K562 (cell line): Measurements from ENCODE around the gene TSGA10. TPM values are rescaled to one million over a fixed set of nuclear protein-coding genes. Genes with fewer than 3 reads are reported as not detected.

Experiments
- ARID4B ChIP-seq: sonication (generic); formaldehyde crosslinking; IDR thresholded peaks from 2 replicates; pipeline ENCODE4 v1.8.0; 2022; ENCODE audit warnings: mild to moderate bottlenecking, missing genetic modification reagents
- CBX2 ChIP-seq: fragments of 200-600 bp; sonication (generic); IDR thresholded peaks from one replicate; pipeline ENCODE4 v1.6.1; 2012; ENCODE audit warnings: mild to moderate bottlenecking, low read length, inconsistent platforms; ENCODE audit not compliant: insufficient read depth, poor library complexity, severe bottlenecking
- ZNF146 ChIP-seq: IDR thresholded peaks from one replicate; pipeline ENCODE4 v1.6.1; 2018; ENCODE audit warnings: missing compliant biosample characterization; ENCODE audit not compliant: unreplicated experiment
- ZNF274 ChIP-seq: IDR thresholded peaks from 2 replicates; pipeline ENCODE4 v1.6.1; 2011; ENCODE audit warnings: low read depth, mild to moderate bottlenecking, low read length, moderate library complexity, borderline replicate concordance
- ZNF561 ChIP-seq: fragments of 450-650 bp; formaldehyde crosslinking; conservative IDR thresholded peaks from 2 replicates; pipeline ENCODE4 v1.4.0; 2020; ENCODE audit warnings: mild to moderate bottlenecking, moderate library complexity
- polyA plus RNA-seq, 8 experiments: library from polyadenylated mRNA; depleted of rRNA in 4 of 8; stranded (reverse) in 5 of 8; unstranded in 3 of 8; fragments of >200 nt; fragmentation: Nextera tagmentation in 2 of 8; fragmentation: Illumina TruSeq in 1 of 8; extraction: Ambion mirVana in 2 of 8; extraction: Trizol in 1 of 8; gene quantifications; 2 replicates each; pipeline versions ENCODE4 v1.2.1 to v1.2.3, GENCODE V29; 2011 to 2014; ENCODE audit warnings: inconsistent platforms in 1 of 8, missing spikeins in 1 of 8
- total RNA-seq, 7 experiments: library from RNA; depleted of rRNA in 6 of 7; stranded (reverse); fragments of >200 nt in 6 of 7; fragmentation: Illumina TruSeq in 2 of 7; extraction: Trizol in 2 of 7; gene quantifications; 2 replicates each; pipeline versions ENCODE4 v1.2.1 to v1.2.3, GENCODE V29; 2011 to 2021; ENCODE audit warnings: low replicate concordance in 1 of 7
- TF ChIP-seq, protein P1 (sequence below): fragments of 250-450 bp; sonication (Bioruptor Pico); IDR thresholded peaks from 2 replicates; pipeline ENCODE4 v1.5.1; 2021; ENCODE audit warnings: mild to moderate bottlenecking
- TF ChIP-seq, protein P2 (sequence below): fragments of 250-450 bp; sonication (Bioruptor Pico); IDR thresholded peaks from 2 replicates; pipeline ENCODE4 v1.5.0; 2021; ENCODE audit warnings: mild to moderate bottlenecking, moderate library complexity

TSGA10 gene
- total and polyA plus RNA-seq, 9 of the 15 experiments (the other 6 are each of a cell fraction or from before 2014, with no cell fraction given), result 2.1 to 11.3 (median 3.2) TPM

DNA sequence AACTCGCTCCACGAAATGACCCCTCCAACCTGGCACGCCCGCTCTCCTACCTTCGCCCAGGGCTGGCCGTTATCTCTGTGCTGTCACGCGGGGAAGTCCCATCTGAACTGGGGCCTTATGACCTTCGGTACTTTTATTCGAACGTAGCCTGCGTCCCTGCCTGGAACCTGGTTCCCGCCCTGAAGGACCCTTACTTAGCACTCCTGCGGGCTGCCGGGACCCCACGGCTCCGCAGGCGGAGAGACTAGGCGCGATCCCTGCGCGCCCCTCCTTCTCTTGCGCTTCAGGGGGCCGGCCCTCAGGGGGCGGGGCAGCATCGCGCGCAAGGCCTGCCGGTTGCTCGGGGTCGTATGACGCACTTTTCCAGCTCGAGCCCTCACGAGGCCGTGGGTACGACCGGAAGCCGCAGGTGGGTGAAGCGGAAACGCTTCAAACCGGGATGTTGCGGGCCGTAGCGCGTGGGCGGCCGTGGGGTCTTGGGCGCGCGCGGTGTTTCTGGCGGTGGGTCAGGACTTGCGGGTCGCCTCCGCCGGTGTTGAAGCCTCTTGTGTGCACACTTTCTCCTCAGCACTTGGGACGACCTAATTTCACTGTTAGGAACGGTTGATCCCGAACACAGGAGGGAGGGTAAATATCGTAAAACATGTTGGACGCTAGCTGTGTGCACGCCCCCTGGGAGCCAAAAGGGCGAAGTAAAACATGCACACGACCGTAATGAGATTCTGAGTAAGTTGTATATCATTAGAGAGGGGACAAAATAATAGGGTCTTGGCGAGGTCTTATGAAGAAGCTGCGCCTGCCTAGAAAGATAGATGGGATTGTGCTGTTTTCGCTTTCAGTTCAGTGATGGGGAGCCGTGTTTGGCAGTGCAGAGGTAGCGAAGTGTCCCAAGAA lies at the start of gene TSGA10, which contains the start of gene LIPT1 (continued):
- TF ChIP-seq, protein P1, sequence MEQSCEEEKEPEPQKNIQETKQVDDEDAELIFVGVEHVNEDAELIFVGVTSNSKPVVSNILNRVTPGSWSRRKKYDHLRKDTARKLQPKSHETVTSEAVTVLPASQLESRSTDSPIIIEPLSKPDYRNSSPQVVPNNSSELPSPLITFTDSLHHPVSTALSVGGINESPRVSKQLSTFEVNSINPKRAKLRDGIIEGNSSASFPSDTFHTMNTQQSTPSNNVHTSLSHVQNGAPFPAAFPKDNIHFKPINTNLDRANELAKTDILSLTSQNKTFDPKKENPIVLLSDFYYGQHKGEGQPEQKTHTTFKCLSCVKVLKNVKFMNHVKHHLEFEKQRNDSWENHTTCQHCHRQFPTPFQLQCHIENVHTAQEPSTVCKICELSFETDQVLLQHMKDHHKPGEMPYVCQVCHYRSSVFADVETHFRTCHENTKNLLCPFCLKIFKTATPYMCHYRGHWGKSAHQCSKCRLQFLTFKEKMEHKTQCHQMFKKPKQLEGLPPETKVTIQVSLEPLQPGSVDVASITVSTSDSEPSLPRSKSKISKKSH (CRISPR knock-in tag), result no peak
- TF ChIP-seq, protein P2, sequence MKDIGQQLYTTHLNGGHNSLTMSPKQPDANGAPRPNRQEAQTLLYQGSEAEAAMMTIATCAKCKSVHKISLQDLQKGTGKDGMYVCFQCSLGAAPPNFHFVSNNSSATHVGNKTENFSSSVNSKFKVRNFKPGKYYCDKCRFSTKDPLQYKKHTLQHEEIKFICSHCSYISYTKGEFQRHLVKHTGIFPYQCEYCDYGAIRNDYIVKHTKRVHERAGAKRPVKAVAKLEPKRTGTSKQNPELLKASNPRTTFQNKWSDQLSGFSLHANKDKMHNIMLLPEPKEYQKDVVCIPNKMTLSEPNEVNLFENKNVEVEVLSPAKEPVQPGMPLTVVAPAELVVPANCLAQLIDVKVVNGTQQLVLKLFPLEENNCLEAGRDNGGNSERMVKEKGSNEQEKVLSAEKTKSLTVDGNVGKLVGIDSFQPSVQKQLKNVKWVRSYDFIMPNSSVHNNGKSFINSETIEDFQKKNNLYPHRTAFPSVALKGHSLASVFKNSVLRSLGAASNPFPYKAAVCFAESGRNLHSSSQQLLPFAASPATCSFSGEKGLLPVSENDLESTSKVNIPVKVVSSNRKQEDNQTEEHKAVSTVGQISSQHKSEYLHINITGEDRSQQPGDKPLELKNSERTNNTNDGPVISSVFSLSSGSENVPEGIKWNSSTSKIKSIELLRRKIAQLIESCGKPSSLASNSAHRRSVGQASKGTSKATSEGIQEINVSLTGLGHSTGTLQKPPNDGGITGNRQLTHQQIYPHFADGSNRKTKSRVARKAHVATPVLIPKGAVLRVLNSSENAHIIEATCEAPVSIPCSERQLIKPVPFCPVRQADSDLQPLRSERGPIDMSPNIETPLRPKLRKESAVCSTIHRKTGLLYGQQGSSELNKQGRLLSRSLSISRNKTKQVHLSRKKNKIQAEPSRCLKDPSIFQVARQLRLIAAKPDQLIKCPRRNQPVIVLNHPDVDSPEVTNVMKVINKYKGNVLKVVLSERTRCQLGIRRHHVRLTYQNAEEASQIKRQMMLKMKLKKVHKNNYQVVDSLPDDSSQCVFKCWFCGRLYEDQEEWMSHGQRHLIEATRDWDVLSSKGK (CRISPR knock-in tag), result no peak
- TF ChIP-seq CBX2 (no peak), ZNF561 (CRISPR knock-in tag) (no peak), ARID4B (CRISPR knock-in tag) (no peak; the same call in 1 of the 2 replicates), ZNF274 (no peak), ZNF146 (CRISPR knock-in tag) (no peak)
